ENCODE results near the gene AMELX.

- TF ChIP-seq POLR2AphosphoS5 (IDR thresholded peaks at IDR 0.05) (no peak), CTCF (IDR thresholded peaks at IDR 0.05) (no peak), POLR2A (IDR thresholded peaks at IDR 0.05) (no peak)
Observed at GRCh38 chrX:11269006-11269405, 24.2 kb upstream of the AMELX start.

Measured in prostate gland (tissue), 2 donors.